NCI-H2107 treated with DMSO at 0.1 percent for 48 hours (cell line): ENCODE data around the gene SOX13.
"Not testable (repeated sequence)": the region's sequence is repeated elsewhere in the genome, so short reads cannot be mapped to it uniquely, and the experiment has no call there.

Experiments used
- DNase-seq: peaks from one replicate; lab custom pipeline; 2025; ENCODE audit not compliant: unreplicated experiment; lab: John Stamatoyannopoulos, UW

The SOX13 gene

GRCh38 chr1:204085876-204086275 is 13.0 kb downstream of the SOX13 start:
- DNase-seq = no peak

- no peak for DNase-seq
Observed at GRCh38 chr1:204087181-204087892, 14.4 kb downstream of the SOX13 start.

DNA sequence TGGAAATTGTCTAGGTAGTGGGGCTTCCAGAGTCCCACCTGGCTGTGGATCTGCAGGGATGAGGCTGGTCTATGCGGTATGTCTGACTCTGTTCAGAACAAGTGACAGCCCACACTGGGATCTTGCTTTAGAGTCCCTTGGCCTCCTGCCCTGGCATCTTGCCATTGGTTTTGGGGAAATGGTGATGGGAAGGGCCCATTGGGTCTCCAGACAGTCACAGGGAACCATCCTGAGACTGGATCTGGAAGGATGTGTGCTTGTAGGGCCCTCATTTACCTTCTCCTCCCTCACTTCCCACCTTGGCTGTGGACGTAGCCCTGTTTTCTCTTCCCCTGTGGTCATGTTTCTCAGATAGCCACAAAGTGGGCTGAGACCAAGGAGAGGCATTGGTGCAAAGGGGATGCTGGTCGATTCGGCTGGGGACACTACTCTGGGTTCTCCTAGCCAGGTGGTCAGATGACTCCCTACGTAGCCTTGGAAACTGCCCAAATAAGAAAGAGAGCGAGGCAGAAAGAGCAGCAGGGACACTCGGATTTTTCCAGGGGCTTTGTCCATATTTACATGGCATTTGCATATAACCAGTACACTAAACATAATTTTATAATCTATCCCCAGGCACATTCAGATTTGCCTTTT is 15.1 kb downstream of the SOX13 start:
- no peak for DNase-seq

GRCh38 chr1:204088596-204088995 is 15.7 kb downstream of the SOX13 start:
- no peak for DNase-seq

DNA sequence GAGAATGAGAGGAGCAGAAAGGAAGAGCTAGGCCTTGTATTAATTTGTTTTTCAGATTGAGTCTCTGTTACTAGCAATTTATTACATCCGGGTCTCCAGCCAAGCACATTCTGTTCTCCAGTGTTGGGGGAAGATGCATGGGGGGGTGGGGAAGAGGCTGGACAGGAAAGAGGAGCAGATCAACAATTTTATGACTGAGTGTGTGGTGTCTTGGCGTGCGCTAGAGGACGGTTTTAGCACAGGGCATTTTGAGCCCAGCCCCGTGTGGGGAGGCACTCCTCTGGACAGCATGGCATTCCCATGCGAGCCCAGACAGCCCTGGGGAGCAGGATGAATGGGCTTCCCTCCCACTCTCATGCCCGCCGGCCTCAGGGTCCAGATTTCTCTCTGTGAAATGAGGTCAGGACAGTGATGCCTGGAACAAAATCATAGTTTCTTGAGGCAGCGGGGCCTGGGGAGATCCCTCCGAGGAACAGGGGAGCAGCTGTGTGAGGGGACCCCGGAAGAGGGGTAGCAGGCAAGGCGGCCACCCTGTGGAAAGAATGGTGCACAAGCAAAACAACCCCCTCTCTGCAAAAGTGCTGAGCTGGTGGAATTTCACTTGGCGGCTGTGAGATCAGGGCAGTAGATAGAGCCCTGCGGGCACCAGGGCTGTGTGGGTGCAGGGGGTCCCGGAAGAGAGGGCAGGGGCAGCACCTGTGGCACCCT is 16.3 kb downstream of the SOX13 start:
- no peak for DNase-seq

DNA sequence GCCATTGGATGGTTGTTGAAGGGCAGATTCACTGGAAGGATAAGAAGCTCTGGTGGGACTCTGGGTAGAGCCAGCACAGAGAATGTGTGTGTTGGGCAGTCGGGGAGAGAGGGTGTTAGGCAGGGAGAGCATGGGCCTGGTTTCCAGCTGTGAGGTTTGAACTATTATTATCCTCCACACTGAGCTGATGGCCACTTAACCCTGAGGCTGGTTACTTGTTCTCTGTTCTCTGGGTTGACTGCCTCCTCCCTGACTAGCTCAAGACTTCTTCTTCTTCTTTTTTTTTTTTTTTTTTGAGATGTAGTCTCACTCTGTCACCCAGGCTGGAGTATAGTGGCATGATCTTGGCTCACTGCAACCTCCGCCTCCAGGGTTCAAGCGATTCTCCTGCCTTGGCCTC is 17.2 kb downstream of the SOX13 start:
- DNase-seq = not testable (repeated sequence)

- DNase-seq = no peak
Observed at GRCh38 chr1:204091066-204091465, 18.2 kb downstream of the SOX13 start.

DNA sequence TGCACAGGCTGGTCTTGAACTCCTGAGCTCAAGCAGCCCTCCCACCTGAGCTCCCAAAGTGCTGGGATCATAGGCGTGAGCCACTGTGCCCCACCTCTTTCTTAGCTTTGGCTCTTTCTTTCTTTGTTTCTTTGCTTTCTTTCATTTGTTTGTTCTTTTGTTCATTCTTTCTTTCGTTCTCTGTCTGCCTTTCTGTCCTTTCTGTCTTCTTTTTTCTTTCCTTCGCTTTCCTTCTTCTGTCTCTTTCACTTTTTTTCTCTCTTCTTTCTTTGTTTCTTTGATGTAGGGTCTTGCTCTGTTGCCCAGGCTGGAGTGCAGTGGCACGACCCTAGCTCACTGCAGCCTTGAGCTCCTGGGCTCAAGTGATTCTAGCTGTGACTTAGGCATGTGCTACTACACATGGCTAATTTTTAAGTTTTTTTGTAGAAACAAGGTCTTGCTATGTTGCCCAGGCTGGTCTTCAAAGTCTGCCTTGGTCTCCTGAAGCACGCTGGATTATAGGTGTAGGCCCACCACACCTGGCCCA is 18.9 kb downstream of the SOX13 start:
- DNase-seq = no peak

DNA sequence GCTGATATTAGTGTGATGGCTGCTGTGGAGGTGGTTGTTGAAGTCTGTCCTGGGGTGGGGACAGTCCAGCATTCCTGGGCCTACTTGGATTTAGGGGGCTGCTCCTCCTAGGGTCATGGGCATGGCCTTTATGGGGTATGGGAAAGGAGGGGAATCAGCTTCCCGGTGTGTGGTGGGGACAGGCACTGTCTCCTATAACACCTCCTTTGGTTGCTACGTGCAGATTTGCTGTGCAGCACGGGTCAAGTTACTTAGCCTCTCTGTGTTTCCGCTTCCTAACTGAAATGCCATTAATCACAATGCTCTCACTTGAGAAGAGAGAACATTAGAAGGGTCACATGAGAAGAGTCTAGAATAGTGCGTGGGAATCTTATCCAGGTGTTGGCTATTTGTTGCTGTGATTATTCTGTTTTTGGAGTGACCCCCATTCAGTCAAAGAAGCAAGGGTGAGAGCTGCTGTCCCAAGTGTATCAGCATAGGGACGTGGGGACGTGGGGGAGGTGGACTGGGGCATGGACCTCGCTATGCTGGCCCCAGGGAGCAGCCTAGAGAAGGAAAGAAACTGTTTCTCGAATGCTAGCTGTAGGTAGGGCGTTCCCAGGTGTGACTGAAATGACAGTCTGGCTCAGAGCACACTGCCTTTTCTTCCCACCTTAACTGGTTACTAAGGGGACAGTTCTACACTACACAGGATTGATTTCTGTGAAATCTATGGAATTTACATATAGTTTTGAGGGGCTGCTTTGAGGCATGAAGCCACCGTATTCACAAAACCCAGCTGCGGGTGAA is 19.9 kb downstream of the SOX13 start:
- no peak for DNase-seq

- DNase-seq = no peak
Observed at GRCh38 chr1:204093421-204093717, 20.5 kb downstream of the SOX13 start.

- DNase-seq = no peak
Observed at GRCh38 chr1:204093781-204094180, 20.9 kb downstream of the SOX13 start.

DNA sequence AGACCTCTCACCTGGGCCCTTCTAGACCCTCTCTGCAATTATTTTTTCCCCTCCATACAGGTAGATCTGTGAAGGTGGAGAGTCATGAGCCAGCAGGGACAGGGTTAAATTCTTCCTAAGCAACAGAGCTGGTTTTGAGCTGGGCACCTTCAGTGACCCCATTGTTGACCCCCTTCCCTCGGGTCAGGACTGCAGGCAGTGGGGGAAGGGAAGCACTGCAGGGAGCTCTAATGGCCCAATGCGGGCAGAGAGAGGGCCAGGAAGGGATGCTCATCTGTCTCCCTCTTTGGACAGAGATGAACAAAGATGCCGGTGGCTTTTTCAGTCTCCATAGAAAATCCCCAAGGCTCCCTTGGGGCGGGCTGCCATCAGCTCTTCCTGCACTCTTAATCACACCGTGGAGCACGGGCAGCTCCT is 21.4 kb downstream of the SOX13 start:
- no peak for DNase-seq

GRCh38 chr1:204094856-204095634 is 22.1 kb downstream of the SOX13 start:
- no peak for DNase-seq

- no peak for DNase-seq
Observed at GRCh38 chr1:204096931-204097330, 24.0 kb downstream of the SOX13 start.

DNA sequence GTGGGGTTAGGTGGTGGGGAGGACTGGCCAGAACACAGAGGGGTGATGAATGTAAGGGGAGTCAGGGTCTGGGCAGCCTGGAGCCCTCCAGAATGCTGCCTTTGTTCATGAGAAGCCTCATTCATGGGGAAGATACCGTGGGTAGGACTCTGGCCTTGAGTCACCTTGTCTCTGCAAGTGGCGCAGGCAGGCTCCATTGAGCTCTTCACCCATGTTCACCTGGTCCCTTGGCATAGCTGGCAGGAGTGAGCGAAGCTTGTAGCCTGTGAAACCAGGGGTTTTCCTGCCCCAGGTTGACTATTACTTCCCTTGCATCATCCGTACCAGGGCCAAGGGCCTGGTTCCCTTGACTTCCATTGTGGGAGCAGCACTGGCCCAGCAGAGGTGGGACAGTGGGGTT is 25.8 kb downstream of the SOX13 start:
- no peak for DNase-seq

DNA sequence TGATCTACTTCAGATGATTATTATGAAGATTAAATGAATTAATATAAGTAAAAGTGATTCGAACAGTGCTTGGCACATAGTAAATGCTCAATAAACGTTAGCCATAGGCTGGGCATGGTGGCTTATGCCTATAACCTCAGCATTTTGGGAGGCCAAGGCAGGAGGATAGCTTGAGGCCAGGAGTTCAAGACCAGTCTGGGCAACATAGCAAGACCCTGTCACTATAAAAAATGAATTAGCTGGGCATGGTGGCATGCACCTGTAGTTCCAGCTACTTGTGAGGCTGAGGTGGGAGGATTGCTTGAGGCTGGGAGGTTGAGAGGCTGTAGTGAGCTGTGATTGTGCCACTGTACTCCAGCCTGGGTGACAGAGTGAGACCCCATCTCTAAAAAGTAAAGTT is 26.8 kb downstream of the SOX13 start:
- not testable (repeated sequence) for DNase-seq

DNA sequence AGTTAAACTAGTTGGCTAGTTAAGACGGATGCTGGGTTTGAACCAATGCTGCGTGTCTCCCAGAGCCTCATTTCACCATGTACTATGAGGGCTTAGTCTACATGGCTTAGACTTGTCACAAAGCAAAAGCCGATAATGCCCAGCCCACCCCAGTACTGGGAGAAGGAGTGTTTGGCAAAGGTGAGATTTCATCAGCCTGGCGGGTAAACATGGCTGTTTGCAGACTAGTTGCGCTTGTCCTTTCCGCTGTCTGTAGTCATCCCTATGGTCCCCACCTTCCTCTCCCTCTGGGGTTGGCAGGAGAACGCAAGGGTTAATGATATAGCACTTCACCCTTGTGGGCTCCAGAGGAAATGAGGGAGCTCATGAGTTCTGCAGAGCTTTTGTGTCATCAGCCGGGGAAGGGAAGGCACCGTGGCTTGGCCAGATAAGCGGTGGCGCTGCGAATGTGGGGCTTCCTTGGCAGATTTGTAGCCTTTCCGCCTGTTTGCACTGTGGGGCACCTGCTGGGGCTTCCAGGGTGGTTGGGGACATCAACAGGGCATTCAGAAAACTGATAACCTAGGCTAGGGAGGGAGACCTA is 29.2 kb downstream of the SOX13 start:
- DNase-seq = no peak

- DNase-seq = no peak
Observed at GRCh38 chr1:204102739-204103430, 30.0 kb downstream of the SOX13 start.

GRCh38 chr1:204103431-204103741 is 30.5 kb downstream of the SOX13 start:
- no peak for DNase-seq
